ENCODE measurements around the gene VSIR.

Gene VSIR

DNA sequence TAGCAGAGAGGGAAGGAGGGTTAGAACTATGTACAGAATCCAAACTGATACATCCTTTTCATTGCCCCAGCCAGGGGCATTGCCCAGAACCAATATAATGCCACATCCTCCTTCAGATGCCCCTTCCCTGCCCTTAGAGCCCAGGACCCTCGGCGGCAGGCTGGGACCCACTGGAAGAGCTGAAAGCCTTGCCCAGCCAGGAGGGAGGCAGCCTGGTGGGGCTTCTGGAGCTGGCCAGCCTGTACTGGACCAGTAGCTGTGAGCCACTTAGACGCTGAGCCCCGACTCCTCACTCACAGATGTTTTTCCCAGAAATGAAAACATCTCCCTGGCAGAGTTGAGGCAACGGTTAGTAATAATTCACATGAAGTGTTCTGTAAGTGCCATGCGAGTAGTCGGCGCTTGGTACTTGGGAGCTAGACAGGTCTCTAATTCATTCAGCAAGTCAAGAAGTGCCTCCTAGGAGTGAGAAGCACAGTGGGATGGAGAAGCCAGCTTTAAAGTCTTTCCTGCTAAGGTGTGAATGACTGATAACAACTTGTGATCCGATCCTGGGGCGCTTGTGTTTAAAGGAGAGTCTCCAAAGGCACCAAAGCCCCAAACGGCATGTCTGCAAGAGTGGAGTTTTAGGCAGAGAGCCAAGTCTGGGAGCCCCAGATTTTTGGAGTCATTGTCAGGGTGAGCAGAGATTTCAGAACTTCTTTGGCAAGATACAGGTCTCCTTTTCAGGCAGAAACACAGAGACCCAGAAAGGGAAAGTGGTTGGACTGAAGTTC lies 9.8 kb downstream of the VSIR start:
- DNase-seq = no peak

DNA sequence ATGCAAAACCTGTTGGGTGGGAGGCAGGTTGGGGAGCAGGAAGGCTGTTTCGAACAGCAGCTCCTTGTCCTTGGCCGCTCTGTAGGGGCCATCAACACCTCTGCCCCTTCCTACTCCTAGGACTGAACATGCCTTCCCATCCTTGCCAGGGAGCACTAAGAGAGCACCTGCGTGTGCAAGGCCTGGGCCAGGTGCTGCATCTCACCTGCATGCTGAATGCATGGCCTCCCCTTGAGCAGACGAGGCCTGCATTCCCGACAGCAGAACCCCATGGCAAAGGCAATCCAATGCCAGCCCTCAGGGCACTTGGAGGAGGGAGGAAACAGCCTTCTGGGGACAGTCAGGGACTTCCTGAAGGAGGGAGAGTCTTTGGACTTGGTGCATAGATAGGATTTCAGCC lies 11.0 kb downstream of the VSIR start:
- DNase-seq = no peak

DNA sequence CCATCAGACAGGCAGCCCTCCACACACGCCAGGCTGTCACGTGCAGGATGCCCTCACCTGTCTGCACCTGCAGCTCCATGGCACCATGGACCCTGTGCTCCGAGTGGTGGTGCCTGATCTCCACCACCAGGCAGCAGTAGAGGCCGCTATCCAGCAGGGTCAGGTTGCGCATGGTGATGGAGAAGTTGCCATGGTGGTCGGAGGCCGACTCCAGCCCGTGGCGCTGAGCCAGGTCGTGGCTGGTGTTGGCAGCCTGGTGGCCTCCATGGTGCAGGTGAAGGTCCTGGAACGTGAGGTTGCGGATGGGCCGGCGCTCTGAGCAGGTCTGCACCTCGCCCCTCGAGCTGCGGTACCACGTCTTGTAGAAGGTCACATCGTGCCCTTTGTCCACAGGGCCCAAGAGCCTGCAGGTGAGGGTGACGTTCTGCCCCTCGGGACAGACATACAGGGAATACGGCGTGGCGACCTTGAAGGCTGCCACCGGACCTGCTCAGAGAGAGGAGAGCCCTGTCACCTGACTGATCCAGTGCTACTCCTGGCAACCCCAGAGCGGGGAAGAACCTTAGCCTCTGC lies 11.7 kb downstream of the VSIR start:
- no peak for DNase-seq

DNA sequence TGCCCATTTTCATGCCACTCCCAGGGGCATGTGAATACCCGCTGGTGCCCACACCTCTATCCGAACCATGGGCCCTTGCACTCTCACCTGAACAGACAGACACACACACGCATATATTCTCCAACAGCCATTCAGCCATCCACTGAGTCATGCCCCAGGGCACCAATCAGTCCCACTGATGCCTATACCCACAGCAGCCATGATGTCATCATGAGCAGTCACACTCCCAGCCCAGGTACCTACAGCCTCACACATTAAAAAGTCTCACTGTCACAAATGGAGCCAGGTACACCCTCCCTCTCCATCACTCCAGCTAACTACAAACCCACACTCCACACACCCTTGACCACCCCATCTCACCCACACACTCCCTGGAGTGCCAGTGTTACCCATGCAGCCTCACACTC lies 12.2 kb downstream of the VSIR start:
- DNase-seq = peak; percentile 47 to 63

DNA sequence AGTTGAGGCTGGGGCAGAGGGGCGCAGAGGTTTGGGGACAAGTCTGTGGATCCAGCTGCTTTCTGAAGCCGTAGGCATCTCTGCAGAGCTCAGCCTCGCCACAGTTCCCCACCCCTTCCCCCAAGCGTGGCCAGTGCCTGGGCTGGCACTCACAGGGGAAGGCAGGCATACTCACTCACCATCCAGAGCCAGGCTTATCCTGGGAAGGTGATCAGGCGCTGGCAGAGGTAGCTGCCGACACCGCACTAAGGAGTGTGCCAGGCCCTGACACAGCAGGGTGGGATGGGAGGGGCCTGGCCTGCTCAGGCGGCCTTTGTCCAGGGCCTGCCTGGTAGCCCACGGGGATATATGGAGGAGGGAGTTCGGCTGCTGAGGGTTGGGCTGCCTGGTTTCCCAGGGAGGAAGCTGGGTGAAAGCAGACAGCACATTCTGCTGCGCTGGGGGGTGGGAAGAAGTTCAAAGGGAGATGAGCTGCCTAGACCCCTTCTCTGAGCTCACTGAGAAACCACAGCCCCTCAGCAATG lies 15.9 kb downstream of the VSIR start:
- no peak for DNase-seq

DNA sequence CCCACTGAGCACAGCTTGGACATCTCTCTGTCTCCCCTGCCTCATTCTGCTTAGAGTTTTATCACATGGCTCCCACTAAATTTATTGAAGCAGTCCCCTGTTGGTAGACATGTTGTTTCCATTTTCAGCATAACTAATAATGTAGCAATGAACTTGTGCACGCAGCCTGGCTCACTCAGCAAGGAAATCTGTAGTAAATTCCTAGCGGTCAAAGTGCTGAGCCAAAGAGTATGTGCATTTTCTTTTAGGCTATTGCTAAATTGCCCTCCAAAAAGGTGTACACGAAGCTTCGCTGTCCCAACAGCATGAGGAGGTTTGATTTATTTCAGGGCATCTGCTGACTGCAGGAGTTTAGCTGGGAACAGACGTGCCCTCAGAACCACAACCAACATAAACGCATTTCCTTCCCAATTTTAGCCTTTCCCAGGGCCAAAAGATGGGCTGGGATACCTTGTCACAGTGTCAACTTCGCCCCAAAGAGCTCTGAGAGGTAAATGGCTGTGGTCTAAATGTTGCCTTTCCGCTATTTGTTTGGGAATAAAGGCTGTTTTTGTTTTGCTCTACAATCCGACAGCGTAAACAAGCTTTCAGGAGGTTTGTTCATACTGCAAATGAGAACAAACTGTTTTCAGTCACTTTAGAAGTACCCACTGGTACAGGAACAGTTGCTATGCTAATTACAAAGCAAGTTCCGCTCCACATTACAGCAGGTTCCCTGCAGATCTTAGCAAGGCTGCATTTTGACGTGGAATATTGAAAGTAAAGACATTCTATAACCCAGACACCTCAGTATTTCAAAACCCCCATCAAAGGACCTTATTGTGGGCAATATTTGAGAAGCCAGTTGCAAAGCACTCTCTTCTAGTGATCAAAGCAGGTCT lies 16.8 kb downstream of the VSIR start:
- no peak for DNase-seq

DNA sequence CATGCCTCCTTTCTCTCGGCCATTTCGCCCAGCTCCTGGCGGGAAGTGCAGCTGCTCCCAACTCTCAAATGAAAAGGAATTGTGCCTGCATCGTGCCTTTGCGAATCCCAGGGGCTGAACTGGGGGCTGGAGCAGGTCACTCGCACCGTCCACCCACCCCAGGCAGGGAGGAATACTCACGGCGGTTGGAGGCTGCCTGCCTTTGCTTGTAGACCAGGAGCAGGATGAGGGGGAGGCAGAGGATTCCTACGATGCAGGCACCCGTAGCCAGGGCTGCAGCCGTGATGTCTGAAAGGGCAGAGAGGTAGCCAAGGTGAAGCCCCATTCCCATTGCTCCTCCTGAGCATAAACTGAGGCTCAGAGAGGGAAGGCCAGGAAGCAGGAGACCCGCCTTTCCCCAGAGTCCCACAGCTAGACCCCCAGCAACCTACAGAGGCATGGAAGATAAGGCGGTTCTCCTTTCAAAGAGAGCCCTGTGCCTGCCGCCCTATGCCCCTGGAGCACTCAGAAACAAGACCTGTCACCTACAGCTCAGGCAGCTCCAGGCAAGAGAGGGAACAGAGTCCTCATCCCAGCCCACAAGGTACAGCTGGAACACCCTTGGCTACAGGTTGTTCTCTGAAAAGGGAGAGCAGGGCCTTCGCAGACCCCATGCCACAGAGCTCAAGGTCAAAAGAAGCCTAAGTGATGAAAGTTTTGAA lies 18.0 kb downstream of the VSIR start:
- no peak for DNase-seq

DNA sequence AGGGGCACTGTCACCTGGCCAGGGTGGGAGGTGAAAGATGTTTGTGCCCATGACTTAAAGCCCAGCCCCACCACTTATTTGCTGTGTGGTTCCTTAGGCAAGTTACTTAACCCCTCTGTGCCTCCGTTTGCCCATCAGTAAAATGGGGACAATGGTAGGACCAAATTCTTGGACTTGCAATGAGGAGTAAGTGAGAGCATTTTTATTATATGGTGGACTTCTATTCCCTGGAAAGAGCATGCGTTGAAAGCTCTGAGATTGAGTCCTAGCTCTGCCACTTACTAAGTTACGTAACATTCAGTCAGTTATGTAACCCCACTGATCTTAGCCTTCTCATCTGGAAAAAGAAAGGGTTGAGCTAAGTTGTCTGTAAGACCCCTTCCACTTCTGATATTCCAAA lies 18.8 kb downstream of the VSIR start:
- no peak for DNase-seq

DNA sequence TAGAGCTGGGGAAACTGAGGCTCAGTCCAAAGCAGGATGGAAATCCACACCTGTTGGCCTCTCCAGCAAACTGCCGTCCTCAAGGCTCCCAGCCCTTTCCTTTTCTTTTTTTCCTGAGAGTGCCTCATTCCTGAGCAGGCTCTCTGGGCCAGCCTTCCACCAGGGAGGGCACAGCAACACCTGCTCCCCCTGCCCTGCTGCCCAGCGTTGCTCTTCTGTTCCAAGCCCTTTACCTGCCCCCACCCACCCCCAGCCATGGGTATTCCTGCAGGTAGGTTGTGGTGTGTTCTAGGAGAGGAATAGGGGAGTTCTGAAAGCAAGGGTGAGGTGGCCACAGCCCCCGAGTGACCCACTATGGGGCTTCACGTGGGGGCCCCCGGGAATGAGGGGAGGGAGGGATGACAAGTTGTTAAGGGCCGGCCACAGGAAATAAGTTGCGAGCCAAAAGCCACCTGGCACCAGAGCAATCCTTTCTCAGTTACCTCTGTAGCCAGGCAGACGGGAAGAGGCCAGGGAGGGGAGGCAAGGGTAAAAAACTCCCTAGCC lies 19.3 kb downstream of the VSIR start:
- DNase-seq = no peak

DNA sequence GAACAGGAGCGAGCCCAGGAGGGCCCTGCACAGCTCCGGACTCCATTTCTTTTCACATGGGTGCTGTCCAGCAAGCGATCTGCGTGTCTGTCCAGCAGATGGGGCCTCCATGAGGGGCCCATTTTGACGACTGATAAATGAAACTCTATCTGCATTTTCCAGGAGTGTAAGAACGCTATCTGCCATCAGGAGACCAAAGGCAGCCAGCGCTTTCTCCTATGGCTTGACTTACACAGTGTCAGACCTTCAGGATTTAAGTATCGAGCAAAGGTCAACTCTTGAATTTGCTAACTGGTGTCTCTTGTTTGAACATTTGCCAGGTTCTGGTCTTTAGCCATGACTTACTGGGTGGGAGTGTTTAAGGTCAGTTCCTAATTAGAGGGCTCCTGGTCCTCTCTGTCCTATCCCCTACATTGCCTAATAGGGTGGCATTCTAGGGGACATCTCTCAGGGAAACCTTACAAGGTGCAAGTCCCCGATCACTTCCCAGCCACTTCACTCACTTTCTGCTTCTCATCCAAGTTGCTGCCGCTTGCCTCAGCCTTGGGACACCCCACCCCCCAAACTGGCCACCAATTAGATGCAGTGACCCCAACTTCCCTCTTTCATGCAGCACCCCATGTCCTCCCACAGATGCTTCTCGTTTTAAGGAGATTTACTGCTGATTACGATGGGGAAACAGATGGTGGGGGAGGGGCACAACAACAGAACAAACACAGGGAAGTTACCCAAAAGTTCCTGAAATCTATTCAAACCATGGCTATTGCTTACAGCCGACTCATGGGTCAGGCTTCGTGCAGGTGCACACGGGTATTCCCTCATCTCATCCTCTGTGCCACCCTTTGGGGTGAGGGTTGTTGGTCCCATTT lies 20.0 kb downstream of the VSIR start:
- no peak for DNase-seq

DNA sequence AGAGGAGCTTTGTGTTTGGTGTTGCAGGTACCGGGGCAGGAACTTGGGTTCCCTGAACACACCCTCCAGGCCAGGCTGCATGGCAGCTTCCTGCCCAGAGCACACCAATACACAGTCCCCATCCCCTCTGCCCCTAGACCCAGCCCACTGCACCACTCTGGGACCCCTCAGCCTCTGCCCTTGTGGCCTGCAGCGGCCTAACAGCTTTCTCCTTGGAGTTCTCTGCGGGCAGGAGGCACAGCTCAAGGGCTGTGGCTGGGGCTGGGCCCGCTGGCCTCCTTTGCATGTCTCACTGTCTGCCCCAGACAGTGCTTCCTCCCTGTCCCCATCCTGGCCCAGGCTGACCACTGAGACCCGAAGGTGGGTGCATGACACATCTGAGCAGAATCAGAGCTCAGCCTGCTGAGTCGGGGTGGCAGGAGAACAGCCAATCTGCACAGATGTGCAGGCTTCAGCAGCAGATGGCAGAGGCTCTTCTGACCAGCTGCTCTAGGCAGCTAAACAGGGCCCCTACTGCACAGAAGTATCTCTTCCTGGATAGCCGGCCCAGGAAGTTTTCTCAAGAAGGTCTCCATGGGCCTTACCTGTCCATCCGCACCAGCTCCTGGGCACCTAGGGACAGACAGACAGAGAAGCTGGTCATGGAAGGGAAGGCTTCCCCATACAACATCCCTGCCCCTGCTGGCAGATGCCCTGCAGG lies 20.8 kb downstream of the VSIR start:
- no peak for DNase-seq

DNA sequence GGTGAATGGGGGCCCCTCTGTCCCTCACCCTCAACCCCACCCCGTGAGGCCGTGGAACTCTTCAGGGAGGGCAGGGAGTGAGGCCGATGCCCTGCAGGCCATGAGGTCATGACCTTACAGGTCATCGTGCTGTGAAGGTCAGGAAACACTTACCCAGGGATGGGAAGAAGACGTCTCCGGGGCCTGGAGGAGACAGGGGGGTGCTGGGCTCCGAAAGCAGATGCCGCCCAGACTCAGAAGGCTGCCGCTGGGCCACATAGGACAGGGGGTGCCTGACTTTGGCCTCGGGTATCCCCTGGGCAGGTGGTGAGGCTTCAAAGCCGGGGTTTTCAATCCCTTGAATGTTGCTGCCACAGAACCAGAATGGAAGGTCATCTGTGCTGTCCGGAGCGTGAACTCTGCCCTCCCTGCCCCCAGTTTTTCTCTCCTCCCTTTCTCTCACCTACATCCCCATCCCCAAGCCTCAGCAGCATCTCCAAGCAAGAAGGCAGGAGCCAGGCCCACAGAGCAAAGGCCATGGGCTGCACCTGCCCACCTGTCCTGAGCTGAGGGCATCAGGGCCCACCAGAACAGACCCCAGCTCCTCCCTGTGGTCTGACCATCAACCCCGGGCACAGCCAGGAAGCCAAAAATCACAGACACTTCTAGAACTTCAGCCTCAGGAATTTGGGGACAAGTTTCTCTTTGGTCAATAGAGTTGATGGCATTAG lies 21.6 kb downstream of the VSIR start:
- no peak for DNase-seq

DNA sequence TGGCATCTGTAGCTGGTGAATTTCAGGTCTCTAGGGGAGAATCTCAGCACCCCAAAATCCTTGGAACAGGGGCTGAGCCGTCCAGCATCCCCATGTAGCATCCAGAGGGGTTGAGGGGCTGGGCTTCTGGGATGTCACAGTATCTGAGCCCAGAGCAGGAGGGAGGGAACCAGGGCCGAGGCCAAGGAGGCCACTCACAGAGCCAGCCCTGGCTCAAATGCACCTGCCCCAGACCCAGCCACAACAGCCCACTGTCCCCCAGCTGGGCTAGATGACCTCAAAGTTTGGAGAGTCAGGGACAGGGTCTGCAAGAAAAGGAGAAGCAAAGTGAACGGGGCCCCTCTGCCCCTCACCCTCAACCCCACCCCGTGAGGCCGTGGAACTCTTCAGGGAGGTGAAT lies 22.3 kb downstream of the VSIR start:
- no peak for DNase-seq

DNA sequence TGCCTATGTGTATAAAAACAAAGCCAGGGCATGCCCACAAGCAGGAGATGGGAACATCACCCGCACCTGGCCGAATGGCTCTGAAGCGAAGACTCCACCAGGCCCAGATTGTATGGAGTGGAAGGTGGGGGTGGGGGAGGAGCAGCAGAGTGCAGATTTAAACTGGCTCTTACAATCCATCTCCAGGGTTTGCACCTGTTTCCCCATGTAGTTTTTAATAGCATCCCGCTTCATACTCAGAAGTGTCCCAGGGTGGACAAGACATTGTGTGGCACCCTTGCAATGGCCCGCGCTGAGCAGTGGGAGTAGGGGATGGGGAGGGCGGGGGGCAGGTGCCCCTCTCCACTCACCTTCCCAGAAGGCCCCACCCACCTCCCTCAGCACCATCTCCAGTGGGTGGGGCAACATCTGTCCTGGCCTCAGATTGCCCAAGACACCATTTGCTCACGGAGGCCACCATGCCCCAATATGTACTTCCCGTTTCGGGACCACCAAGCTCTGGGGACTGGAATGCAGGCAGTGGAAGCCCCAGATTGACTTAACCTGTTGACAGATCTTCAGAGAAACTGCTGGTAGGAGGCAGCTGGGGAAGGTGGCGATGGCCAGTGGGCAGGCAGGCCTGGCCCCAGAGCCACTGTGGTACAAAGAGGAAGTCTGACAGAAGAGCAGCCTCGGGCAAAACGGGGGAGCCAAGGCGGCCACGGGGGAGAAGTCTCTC lies 23.0 kb downstream of the VSIR start:
- no peak for DNase-seq

DNA sequence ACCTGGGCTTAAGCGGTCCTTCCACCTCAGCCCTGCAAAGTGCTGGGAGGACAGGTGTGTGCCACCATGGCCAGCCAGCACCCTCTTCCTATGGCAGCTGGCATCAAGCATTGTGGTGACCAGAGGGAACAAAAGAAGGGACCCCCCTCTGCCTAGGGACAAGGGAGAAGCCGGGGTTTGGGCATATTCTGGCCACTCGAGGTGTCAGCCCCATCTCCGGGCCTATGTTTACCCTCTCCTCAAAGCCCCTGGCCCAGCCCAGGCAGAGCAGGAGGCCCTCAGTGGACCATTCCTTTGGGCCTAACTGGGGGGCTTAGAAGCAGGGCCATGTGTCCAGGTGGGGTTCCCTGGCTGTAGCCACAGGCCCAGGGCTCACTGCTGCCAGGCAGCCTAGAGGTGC lies 23.9 kb downstream of the VSIR start:
- no peak for DNase-seq

DNA sequence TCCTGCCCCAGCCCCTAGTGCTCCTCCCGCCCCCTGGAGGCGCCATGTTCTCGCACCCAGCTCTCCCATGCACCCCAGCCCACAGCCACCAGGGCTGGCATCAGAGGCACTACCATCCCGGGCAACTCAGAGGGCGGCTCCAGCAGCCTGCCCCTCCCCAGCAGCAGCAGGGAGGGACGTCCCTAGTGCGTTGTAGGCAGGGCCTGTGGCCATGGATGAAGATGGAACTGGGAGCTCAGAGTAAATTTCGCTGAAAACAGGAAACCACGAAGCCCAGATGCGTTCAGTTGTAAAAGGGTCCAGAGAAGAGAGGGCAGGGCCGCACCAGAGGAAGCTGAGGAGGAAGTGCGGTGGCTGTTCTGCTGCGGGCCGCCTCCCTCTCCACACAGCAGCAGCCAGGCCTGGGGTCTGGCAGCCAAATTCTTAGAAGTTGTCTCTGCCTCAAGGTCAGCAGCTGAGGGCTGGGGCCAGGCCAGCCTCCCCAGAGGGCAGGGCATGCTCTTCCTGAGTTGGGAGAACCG lies 24.6 kb downstream of the VSIR start:
- peak; percentile 63 to 76 for DNase-seq

DNA sequence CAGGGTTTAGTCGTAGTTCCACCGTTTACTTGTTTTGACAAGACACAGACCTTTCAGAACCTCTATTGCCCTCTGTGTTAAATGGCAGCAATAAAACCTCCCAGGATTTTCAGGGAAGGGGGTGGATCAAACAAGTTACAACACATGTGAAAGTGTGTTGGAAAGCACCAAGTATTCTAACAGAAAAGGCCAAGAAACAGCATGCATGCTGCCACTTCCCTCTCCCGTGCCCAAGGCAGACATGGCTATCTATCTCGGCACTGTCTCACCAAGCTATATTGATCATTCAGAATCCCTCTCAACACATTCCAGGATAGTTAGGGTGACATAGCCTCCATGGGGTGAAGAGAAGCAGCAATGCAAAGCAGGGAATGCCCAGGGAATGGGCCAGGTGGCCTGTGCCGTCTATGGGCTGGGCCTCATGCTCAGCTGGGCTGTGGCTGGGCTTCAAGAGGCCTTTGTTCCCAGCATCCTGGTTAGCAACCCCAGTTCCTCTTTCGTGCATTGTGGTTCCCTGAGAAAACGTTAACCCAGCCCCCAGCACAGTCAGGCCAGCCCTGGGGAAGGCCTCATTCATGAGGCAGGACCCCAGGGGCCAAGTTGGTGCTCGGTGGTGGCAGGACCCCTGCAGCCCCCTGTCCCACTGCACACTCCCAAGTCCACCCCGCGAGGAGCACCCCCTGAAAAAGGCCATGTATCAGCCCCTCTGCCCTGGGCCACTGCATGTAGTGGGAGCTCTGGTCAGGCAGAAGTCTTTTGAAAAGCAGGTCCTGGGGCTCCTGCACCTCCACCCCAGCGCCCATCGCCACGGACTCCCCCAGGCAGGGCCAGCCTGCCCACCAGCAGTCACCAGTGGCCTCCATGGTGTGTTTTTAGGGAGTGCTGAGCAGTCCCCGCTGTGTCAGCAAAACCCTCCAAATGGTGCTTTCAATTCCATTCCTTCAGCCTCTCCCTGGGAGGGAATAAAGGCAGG lies 25.5 kb downstream of the VSIR start:
- no peak for DNase-seq

DNA sequence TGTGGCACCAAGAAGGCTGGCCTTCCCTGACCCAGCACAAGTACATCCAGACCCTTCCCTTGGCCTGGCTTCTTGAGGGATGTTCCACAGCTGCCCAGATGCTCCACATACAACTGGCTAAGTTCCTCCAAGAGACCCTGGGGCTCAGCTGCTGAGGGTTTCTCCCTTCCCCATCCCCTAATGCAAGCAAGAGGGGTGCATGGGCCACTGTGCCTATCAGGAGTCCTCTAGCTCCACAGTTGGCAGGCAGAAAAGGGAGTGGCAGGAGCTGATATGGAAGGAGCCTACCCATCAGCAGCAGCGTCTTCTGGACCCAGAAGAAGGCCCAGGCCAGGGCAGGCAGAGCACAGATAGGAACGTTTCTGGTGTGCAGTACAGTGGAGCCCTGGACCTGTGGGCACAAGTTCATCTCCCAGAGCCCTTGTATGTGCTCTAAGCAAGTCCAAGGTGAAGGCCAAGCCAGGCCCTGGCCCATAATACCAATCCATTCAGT lies 26.2 kb downstream of the VSIR start:
- no peak for DNase-seq

Measured in stimulated activated CD4-positive, alpha-beta T cell treated with anti-CD3 and anti-CD28 coated beads, Interleukin-2, amount 100 ng/mL, for 24 hours (primary cell).